Measurements from ENCODE around the gene KCNN4. TPM values are rescaled to one million over a fixed set of nuclear protein-coding genes. Genes with fewer than 3 reads are reported as not detected.

Gene KCNN4
- total and polyA plus RNA-seq, 2 of the 13 experiments (the other 11 are each of a cell fraction or from before 2014, with no cell fraction given) = 0.13 to 0.25 TPM

GRCh38 chr19:43754503-43755255 is 26.1 kb downstream of the KCNN4 start, which contains the start of gene SMG9 (continued):
- TF ChIP-seq HMGXB3 (CRISPR knock-in tag; IDR thresholded peaks at IDR 0.05; ENCODE audit: borderline replicate concordance) (0 out of 2 replicates have a peak, but pooled peaks have one; percentile 52), CEBPG (CRISPR knock-in tag; IDR thresholded peaks at IDR 0.05) (no peak), PRDM15 (CRISPR knock-in tag; IDR thresholded peaks at IDR 0.05) (no peak), ZNF33A (CRISPR knock-in tag; IDR thresholded peaks at IDR 0.05; ENCODE audit: borderline replicate concordance) (no peak), ZNF121 (CRISPR knock-in tag; IDR thresholded peaks at IDR 0.05) (no peak), IRX3 (CRISPR knock-in tag; IDR thresholded peaks at IDR 0.05; ENCODE audit: borderline replicate concordance, low read depth) (no peak), GMEB2 (CRISPR knock-in tag; IDR thresholded peaks at IDR 0.05; ENCODE audit: low read depth) (peak; percentile 55; the same call in 1 of the 2 replicates), PRMT3 (CRISPR knock-in tag; IDR thresholded peaks at IDR 0.05; ENCODE audit: borderline replicate concordance, low read depth) (no peak), FOXM1 (CRISPR knock-in tag; IDR thresholded peaks at IDR 0.05) (no peak), PAXIP1 (CRISPR knock-in tag; conservative IDR thresholded peaks at IDR 0.05) (no peak), ZNF75D (CRISPR knock-in tag; IDR thresholded peaks at IDR 0.05; ENCODE audit: borderline replicate concordance) (no peak), ZNF17 (CRISPR knock-in tag; IDR thresholded peaks at IDR 0.05) (no peak), BRD4 (CRISPR knock-in tag; IDR thresholded peaks at IDR 0.05) (0 out of 2 replicates have a peak, but pooled peaks have one; percentile 27), TEAD2 (CRISPR knock-in tag; IDR thresholded peaks at IDR 0.05) (no peak)
